COLO829 (cell line): ENCODE measurements around the gene RAB3A.

Source experiments
- DNase-seq: peaks from one replicate; pipeline ENCODE4 v3.0.0; 2012; ENCODE audit warnings: low spot score

Gene RAB3A

GRCh38 chr19:18147396-18147795 lies 56.4 kb downstream of the RAB3A start:
- no peak for DNase-seq
